A549 (cell line): ENCODE data around the gene MBP.

Source experiments
- JUN ChIP-seq, 2 experiments: fragments of >200 bp; sonication (Bioruptor Twin); formaldehyde crosslinking; IDR thresholded peaks; 2 replicates in 1 of 2; 3 replicates in 1 of 2; pipeline ENCODE4 v1.6.1; 2016 to 2017
- MAFK ChIP-seq: fragments of 450-650 bp; IDR thresholded peaks from 2 replicates; pipeline ENCODE4 v1.6.1; 2014; ENCODE audit not compliant: partially characterized antibody
- POLR2A ChIP-seq: IDR thresholded peaks from 2 replicates; pipeline ENCODE4 v1.6.1; 2012; ENCODE audit warnings: mild to moderate bottlenecking, low read length
- TF ChIP-seq, protein P1 (sequence below): IDR thresholded peaks from 2 replicates; pipeline ENCODE4 v1.6.1; 2012

DNA sequence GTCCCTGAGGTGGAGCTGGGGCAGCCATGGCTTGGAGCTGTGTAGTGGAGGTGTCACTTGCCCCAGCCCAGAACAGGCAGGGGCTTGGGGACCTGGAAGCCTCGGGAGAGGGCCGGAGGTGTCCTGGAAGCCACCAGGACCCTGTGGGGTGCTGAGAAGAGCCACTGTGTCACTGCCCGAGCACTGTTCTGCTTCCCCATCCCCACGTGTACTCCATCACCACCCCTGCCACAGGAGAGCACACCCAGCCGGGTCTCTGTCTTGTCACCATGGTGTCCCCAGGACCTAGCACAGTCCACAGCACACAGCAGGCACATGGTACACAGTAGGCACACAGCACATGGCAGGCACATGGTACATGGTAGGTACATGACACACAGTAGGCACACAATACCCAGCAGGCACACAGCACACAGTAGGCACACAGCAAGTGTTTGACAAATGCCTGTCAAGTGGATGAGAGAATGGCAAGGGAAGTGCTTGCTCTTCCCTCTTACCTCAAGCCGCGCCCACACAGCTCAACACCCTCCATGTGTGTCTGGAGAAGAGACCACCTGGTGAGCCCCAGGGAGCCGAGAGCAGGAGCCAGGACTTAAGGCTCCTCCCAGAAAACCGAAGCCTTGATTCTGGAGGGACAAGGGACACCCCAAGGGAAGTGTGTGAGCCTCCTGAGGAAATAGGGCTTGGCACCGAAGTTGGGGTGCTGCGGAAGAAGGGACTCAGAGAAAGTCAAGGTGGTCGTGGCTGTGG is 13.3 kb downstream of the MBP start:
- TF ChIP-seq MAFK (no peak), JUN (IDR thresholded peaks at IDR 0.05) (no peak), POLR2A (no peak)
- TF ChIP-seq, protein P1, sequence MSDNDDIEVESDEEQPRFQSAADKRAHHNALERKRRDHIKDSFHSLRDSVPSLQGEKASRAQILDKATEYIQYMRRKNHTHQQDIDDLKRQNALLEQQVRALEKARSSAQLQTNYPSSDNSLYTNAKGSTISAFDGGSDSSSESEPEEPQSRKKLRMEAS: no peak
